ENCODE measurements around the gene SUSD1.

DNA sequence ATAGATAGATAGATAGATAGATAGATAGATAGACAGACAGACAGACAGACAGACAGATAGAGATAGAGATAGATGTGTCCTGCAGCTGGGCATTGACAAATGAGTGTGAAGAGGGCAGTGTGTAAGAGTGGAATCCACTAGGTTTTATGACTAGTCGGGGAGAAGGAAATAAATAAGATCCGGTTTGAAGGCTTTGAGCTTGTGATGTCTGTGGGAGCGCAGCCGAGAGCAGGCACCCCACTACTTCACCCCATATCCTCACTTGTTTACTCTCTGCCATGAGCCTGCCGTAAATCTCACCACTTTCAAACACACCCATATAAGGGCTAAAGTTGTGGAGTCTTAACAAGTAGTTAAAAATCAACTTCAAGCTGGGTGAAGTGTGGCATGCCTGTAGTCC lies 1.4 kb upstream of the SUSD1 start:
- TF ChIP-seq, protein P1, sequence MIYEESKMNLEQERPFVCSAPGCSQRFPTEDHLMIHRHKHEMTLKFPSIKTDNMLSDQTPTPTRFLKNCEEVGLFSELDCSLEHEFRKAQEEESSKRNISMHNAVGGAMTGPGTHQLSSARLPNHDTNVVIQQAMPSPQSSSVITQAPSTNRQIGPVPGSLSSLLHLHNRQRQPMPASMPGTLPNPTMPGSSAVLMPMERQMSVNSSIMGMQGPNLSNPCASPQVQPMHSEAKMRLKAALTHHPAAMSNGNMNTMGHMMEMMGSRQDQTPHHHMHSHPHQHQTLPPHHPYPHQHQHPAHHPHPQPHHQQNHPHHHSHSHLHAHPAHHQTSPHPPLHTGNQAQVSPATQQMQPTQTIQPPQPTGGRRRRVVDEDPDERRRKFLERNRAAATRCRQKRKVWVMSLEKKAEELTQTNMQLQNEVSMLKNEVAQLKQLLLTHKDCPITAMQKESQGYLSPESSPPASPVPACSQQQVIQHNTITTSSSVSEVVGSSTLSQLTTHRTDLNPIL (CRISPR knock-in tag; IDR thresholded peaks at IDR 0.05; ENCODE audit: low read depth): no peak
- TF ChIP-seq SNAI2 (CRISPR knock-in tag; IDR thresholded peaks at IDR 0.05): no peak
